Endothelial cell of umbilical vein (primary cell): ENCODE results near the gene SLC24A1. TPM values are rescaled to one million over a fixed set of nuclear protein-coding genes. Genes with fewer than 3 reads are reported as not detected.
A peak's percentile ranks its signal among the peaks of the same experiment; 100 is the strongest.

Experiments
- BruUV-seq: library from RNA; stranded (reverse); fragments of 400-500 nt; replicated peaks from 2 replicates; lab custom pipeline; 2021; lab: Mats Ljungman, UMichigan
- CTCF ChIA-PET: fragments of 300-600, 350-600 bp; sonication (Branson Sonifier 250); formaldehyde crosslinking; loops from one replicate; lab custom pipeline; 2021; ENCODE audit warnings: antibody characterized with exemption, inconsistent platforms; lab: Charles Lee
- POLR2A ChIA-PET: fragments of 300-600, 350-600 bp; sonication (Branson Sonifier 250); formaldehyde crosslinking; loops from one replicate; lab custom pipeline; 2021; ENCODE audit warnings: antibody characterized with exemption, inconsistent platforms; lab: Charles Lee
- DNase-seq: peaks from one replicate; pipeline ENCODE4 v3.0.0-alpha.2; 2011; ENCODE audit warnings: low read depth, low spot score
- FAIRE-seq: peaks from 2 replicates; lab custom pipeline; 2011; peaks lifted over from hg19 to GRCh38; lab: Jason Lieb, UNC
- H2AFZ ChIP-seq: 2 replicates; pipeline ENCODE4 v1.6.0; 2012; ENCODE audit warnings: low read depth, low read length, control low read depth, inconsistent platforms
- H3K27ac ChIP-seq: 2 replicates; pipeline ENCODE4 v1.5.1; 2011; ENCODE audit warnings: low read depth, mild to moderate bottlenecking, control low read depth, low read length, moderate library complexity; ENCODE audit not compliant: insufficient read depth
- H3K27me3 ChIP-seq, 2 experiments: 2 replicates each; pipeline versions ENCODE4 v1.6.0 to v1.6.1; 2011; ENCODE audit warnings: low read length in 2 of 2, mixed read lengths in 1 of 2; ENCODE audit not compliant: control insufficient read depth in 2 of 2, insufficient read depth in 2 of 2
- H3K36me3 ChIP-seq, 2 experiments: 2 replicates in 1 of 2; 3 replicates in 1 of 2; pipeline ENCODE4 v1.5.1; 2011; ENCODE audit warnings: low read length in 2 of 2, mild to moderate bottlenecking in 1 of 2, moderate library complexity in 1 of 2; ENCODE audit not compliant: control insufficient read depth in 2 of 2, insufficient read depth in 2 of 2; ENCODE audit errors: extremely low read depth in 1 of 2
- H3K4me1 ChIP-seq: 3 replicates; pipeline ENCODE4 v1.5.1; 2011; ENCODE audit warnings: mild to moderate bottlenecking, low read length; ENCODE audit not compliant: control insufficient read depth, insufficient read depth; ENCODE audit errors: extremely low read depth
- H3K4me2 ChIP-seq: 2 replicates; pipeline ENCODE4 v1.6.1; 2011; ENCODE audit warnings: low read length, control low read depth, mixed read lengths; ENCODE audit not compliant: insufficient read depth
- H3K4me3 ChIP-seq, 3 experiments: fragments of 200-600 bp in 1 of 3; sonication (generic), shearing (Covaris generic) in 1 of 3; replicated peaks in 1 of 3; 2 replicates each; pipeline ENCODE4 v1.5.1; 2011 to 2016; ENCODE audit warnings: control low read depth in 3 of 3, low read length in 3 of 3, mild to moderate bottlenecking in 2 of 3, inconsistent platforms in 1 of 3, low read depth in 1 of 3, moderate library complexity in 1 of 3; ENCODE audit not compliant: insufficient read depth in 1 of 3
- H3K79me2 ChIP-seq: 2 replicates; pipeline ENCODE4 v1.6.0; 2012; ENCODE audit warnings: low read length, inconsistent platforms; ENCODE audit not compliant: control insufficient read depth, insufficient read depth
- H3K9ac ChIP-seq: replicated peaks from 2 replicates; pipeline ENCODE3; 2011; ENCODE audit warnings: low read length, control low read depth; ENCODE audit not compliant: insufficient read depth; ENCODE audit errors: extremely low read depth
- H3K9me1 ChIP-seq: replicated peaks from 3 replicates; pipeline ENCODE4 v1.6.0; 2011; ENCODE audit warnings: mild to moderate bottlenecking, low read length; ENCODE audit not compliant: control insufficient read depth, insufficient read depth; ENCODE audit errors: extremely low read depth
- H3K9me3 ChIP-seq: replicated peaks from 2 replicates; pipeline ENCODE4 v1.5.1; 2012; ENCODE audit warnings: low read length, inconsistent platforms; ENCODE audit not compliant: control insufficient read depth, insufficient read depth
- H4K20me1 ChIP-seq: replicated peaks from 2 replicates; pipeline ENCODE3; 2011; ENCODE audit warnings: mild to moderate bottlenecking, low read length; ENCODE audit not compliant: control insufficient read depth, insufficient read depth; ENCODE audit errors: extremely low read depth
- CTCF ChIP-seq, 2 donors: IDR thresholded peaks; 1 replicate in 1 of 2; 2 replicates in 1 of 2; pipeline ENCODE4 v1.5.1; 2011; ENCODE audit warnings: low read length in 2 of 2, mild to moderate bottlenecking in 2 of 2, moderate library complexity in 2 of 2, control low read depth in 1 of 2, inconsistent platforms in 1 of 2, low read depth in 1 of 2; ENCODE audit not compliant: insufficient read depth in 1 of 2; ENCODE audit errors: extremely low read depth in 1 of 2
- EZH2 ChIP-seq: IDR thresholded peaks from 2 replicates; pipeline ENCODE4 v1.6.1; 2012; ENCODE audit warnings: borderline replicate concordance, low read depth, mild to moderate bottlenecking, moderate library complexity, low read length, inconsistent platforms; ENCODE audit not compliant: severe bottlenecking
- FOS ChIP-seq: IDR thresholded peaks from 2 replicates; pipeline ENCODE4 v1.6.1; 2011; ENCODE audit warnings: mild to moderate bottlenecking, low read length, moderate library complexity, borderline replicate concordance; ENCODE audit not compliant: insufficient read depth
- GATA2 ChIP-seq: IDR thresholded peaks from 2 replicates; pipeline ENCODE4 v1.7.0; 2011; ENCODE audit warnings: low read depth, mild to moderate bottlenecking, moderate library complexity, mixed read lengths, low read length; ENCODE audit not compliant: insufficient read length, insufficient read depth
- JUN ChIP-seq: IDR thresholded peaks from 2 replicates; pipeline ENCODE4 v1.6.1; 2011; ENCODE audit warnings: borderline replicate concordance, low read depth; ENCODE audit not compliant: insufficient read length, insufficient read depth
- MYC ChIP-seq: IDR thresholded peaks from one replicate; pipeline ENCODE4 v1.6.1; 2011; ENCODE audit warnings: mild to moderate bottlenecking, low read depth, low read length
- POLR2A ChIP-seq: IDR thresholded peaks from 2 replicates; pipeline ENCODE4 v1.6.1; 2012; ENCODE audit warnings: low read depth, mild to moderate bottlenecking, control low read depth, low read length
- POLR2AphosphoS5 ChIP-seq: IDR thresholded peaks from 2 replicates; pipeline ENCODE4 v1.6.1; 2012; ENCODE audit warnings: low read depth, mild to moderate bottlenecking, control low read depth, low read length, moderate library complexity; ENCODE audit not compliant: insufficient read depth
- dilution Hi-C: fragments of 300-500 bp; cut with MboI; formaldehyde crosslinking; loops from one replicate; pipeline ENCODE4 v1.15.0; 2019; ENCODE audit warnings: low sequenced_read_pairs; ENCODE audit not compliant: extremely low pct_ligation_motif_present
- intact Hi-C: fragments of 100-400 bp; cut with micrococcal nuclease; formaldehyde crosslinking; loops from one replicate; pipeline ENCODE4 v1.10.0; 2022
- polyA plus RNA-seq, 4 experiments: library from polyadenylated mRNA; depleted of rRNA in 3 of 4; stranded (reverse) in 3 of 4; unstranded in 1 of 4; fragments of >200 nt; gene quantifications; 2 replicates each; pipeline versions ENCODE4 v1.2.1 to v1.2.3, GENCODE V29; 2011 to 2012; ENCODE audit warnings: missing spikeins in 1 of 4
- total RNA-seq: library from RNA; stranded (reverse); gene quantifications from 2 replicates; pipeline ENCODE4 v1.2.3, GENCODE V29; 2021
- TF ChIP-seq, protein P1 (sequence below): IDR thresholded peaks from 2 replicates; pipeline ENCODE4 v1.6.1; 2011; ENCODE audit not compliant: insufficient read depth, insufficient read length

The SLC24A1 gene
- total and polyA plus RNA-seq, 2 donors (not counting 3 experiments of a cell fraction or from before 2014, with no cell fraction given): 3.6 to 7.3 TPM

DNA sequence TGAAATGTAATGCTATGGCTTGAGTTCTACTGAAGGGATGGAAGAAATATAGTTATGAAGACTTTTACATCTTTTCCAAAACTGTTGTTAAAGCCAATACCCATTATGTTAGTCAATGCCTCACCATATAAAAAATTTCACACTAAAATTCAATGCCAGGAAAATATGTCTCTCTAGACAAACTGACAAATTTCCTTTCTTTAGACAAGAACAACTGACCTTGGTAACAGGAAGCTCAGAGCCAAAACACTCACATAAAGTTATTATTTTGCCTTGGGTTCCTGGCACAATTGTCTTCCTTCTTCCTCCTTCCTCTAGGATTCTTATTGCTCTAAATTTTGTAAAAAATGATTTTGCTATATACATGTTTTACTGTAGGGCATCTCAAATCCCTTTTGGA lies 37.5 kb upstream of the SLC24A1 start:
- Histone ChIP-seq H3K4me1 (peaks cover 33% of the 10 kb centered on the region), H3K36me3 (peaks cover 7 to 8% of the 10 kb centered on the region in 2 experiments), H3K9me1 (no peaks in the 10 kb centered on the region), H3K4me3 (no peak overlapping the region), H2AFZ (no peak overlapping the region), H3K27me3 (no peaks in the 10 kb centered on the region), H3K79me2 (no peaks in the 10 kb centered on the region), H3K9me3 (no peaks in the 10 kb centered on the region), H4K20me1 (no peaks in the 10 kb centered on the region), H3K27ac (peak overlapping the region; percentile 44), H3K4me2 (peak overlapping the region; percentile 64), H3K9ac (peak overlapping the region; percentile 27)
- peak; percentile 79 for FAIRE-seq
- ChIA-PET CTCF (interaction anchor here (1.0 to 1.3 kb wide), 2 partner anchors 10 to 18 kb away, joined by 3 to 5 read pairs; no protein-coding TSS in a partner anchor), POLR2A (no interaction called here)
- BruUV-seq: no TSS peak
- TF ChIP-seq JUN: no peak
- TF ChIP-seq, protein P1, sequence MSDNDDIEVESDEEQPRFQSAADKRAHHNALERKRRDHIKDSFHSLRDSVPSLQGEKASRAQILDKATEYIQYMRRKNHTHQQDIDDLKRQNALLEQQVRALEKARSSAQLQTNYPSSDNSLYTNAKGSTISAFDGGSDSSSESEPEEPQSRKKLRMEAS: no peak
- no peak for TF ChIP-seq POLR2AphosphoS5
- no peak for TF ChIP-seq EZH2
- no peak for TF ChIP-seq FOS
- no peak for TF ChIP-seq GATA2
- TF ChIP-seq MYC: no peak
- no peak for TF ChIP-seq POLR2A
- TF ChIP-seq CTCF (IDR thresholded peaks at IDR 0.05; ENCODE audit: extremely low read depth in 1 of 2, insufficient read depth in 1 of 2, low read depth in 1 of 2, low read length in 2 of 2): no peak
- dilution Hi-C loops: no loop called here
- intact Hi-C loops: no loop called here
- peak; percentile 75 for DNase-seq
